Breast epithelium (tissue), 3 donors: ENCODE results near the gene RAB5IF.

ENCODE experiments used
- POLR2A ChIP-seq: fragments of 450-650 bp; IDR thresholded peaks from one replicate; pipeline ENCODE4 v1.6.1; 2016; ENCODE audit warnings: antibody characterized with exemption, mild to moderate bottlenecking, moderate library complexity
- TF ChIP-seq, protein P1 (sequence below), 3 donors: fragments of 450-650 bp; IDR thresholded peaks; one replicate each; pipeline ENCODE4 v1.5.1; 2016 to 2017; ENCODE audit warnings: antibody characterized with exemption in 3 of 3, mild to moderate bottlenecking in 3 of 3, moderate library complexity in 3 of 3

DNA sequence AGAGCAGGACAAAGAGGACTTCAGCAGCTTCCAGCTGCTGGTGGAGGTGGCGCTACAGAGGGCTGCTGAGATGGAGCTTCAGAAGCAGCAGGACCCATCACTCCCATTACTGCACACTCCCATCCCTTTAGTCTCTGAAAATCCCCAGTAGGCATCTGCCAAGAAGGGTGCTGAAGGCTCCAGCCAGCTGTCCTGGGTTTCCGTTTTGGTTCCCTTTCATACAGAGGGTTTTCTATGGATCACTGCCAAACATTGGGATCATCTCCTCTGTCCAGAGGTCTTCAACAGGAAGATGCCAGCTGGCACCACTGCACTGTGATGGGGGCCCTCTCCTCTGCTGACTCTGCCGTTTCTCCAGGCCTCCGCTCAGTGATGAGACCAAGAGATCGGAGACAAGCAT is 14.3 kb upstream of the RAB5IF start:
- TF ChIP-seq, protein P1, sequence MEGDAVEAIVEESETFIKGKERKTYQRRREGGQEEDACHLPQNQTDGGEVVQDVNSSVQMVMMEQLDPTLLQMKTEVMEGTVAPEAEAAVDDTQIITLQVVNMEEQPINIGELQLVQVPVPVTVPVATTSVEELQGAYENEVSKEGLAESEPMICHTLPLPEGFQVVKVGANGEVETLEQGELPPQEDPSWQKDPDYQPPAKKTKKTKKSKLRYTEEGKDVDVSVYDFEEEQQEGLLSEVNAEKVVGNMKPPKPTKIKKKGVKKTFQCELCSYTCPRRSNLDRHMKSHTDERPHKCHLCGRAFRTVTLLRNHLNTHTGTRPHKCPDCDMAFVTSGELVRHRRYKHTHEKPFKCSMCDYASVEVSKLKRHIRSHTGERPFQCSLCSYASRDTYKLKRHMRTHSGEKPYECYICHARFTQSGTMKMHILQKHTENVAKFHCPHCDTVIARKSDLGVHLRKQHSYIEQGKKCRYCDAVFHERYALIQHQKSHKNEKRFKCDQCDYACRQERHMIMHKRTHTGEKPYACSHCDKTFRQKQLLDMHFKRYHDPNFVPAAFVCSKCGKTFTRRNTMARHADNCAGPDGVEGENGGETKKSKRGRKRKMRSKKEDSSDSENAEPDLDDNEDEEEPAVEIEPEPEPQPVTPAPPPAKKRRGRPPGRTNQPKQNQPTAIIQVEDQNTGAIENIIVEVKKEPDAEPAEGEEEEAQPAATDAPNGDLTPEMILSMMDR (IDR thresholded peaks at IDR 0.05): no peak
- no peak for TF ChIP-seq POLR2A
